Measurements from ENCODE around the gene RPIA. TPM values are rescaled to one million over a fixed set of nuclear protein-coding genes. Genes with fewer than 3 reads are reported as not detected.

The RPIA gene
- total and polyA plus RNA-seq, 10 donors: 11.3 to 43.2 (median 25.2) TPM

DNA sequence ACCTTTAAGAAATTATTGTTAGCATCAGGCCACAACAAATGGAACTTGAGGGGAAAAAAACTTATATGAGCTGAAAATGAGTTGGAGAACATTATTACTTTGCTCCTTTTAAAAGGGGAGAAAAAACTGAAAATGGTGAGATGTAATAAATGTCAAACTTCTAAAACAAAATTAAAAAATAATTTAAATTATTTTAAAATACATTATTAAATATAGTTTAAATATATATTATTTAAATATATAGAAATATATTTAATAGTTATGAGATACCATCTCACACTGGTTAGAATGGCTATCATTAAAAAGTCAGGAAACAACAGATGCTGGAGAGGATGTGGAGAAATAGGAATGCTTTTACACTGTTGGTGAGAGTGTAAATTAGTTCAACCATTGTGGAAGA is 28.9 kb downstream of the RPIA start:
- no peak for DNase-seq
- Histone ChIP-seq H3K27ac (no peak overlapping the region), H3K4me1 (no peaks in the 10 kb centered on the region), H3K36me3 (peaks cover 0 to 8% (median 0%) of the 10 kb centered on the region in 6 donors), H3K4me3 (no peak overlapping the region), H3K27me3 (replicated peaks in 1 of 7) (no peaks in the 10 kb centered on the region), H3K9me3 (peaks cover 0 to 14% (median 8%) of the 10 kb centered on the region in 8 donors)
- TF ChIP-seq CTCF (IDR thresholded peaks at IDR 0.05 in 8 of 11, conservative IDR thresholded peaks at IDR 0.05 in 3 of 11) (no peak), POLR2A (IDR thresholded peaks at IDR 0.05) (no peak), POLR2AphosphoS5 (IDR thresholded peaks at IDR 0.05) (no peak)
- intact Hi-C loops (cut with DNase I; ENCODE audit: low total_unique reads): no loop called here

DNA sequence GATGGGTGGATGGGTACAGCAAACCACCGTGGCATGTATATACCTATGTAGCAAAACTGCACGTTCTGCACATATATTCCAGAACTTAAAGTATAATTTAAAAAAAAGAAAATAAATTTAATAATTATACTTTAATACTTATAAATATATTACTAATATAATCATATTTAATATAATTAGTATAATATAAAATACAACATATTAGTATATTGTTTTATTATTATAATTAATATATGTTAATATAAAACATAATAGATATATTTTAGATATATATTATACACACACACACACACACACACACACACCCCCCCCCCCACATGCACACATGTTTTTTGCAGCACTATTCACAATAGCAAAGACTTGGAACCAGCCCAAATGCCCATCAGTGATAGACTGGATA is 29.8 kb downstream of the RPIA start:
- Histone ChIP-seq H3K36me3 (peaks cover 0 to 10% (median 0%) of the 10 kb centered on the region in 6 donors), H3K4me1 (no peaks in the 10 kb centered on the region), H3K4me3 (no peak overlapping the region), H3K27ac (no peak overlapping the region), H3K9me3 (peaks cover 0 to 14% (median 8%) of the 10 kb centered on the region in 8 donors), H3K27me3 (replicated peaks in 1 of 7) (no peaks in the 10 kb centered on the region)
- no peak for DNase-seq
- no peak for TF ChIP-seq POLR2A (IDR thresholded peaks at IDR 0.05)
- TF ChIP-seq POLR2AphosphoS5 (IDR thresholded peaks at IDR 0.05): no peak
- no peak for TF ChIP-seq CTCF (IDR thresholded peaks at IDR 0.05 in 8 of 11, conservative IDR thresholded peaks at IDR 0.05 in 3 of 11)
- intact Hi-C loops (cut with DNase I; ENCODE audit: low total_unique reads): no loop called here
- WGBS, 5 donors: 96 to 100% (median 99%) methylated on average over 2 of the region's 2 CpGs

DNA sequence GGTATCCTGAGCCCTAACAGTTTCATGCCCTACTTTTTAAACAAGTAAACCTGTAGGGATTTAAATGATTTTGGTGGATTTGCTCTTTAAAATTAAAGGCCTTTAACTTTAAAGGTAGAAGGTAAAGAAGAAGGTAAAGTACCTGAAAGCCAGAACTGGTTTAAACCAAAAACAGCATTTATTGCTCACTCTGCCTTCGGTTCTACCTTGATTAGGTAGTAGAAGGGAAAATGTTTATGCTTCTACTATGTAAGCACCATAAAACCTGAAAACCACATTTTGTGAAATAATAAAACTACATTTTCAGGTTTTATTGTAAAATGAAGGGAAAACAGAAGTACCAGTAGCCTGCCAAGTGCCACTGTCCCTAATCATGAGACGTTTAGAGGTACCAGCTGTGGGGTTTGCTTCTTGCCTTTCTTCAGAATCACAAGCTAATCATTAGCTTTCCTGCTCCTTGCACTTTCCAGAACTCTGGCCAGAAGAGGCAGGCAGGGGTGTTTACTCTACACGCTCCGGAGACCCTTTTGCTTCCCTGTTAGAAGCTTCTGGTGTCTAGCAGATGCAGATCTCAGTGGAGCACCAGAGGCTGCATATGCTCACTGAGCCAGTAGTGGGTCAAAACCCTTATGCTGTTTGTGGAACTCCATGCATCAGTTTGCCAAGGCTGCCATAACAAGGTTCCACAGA is 33.3 kb downstream of the RPIA start:
- 85 to 97% (median 94%) methylated on average over 4 of the region's 4 CpGs for WGBS, 5 donors
- Histone ChIP-seq H3K4me1 (peaks cover 0 to 7% (median 0%) of the 10 kb centered on the region in 6 donors), H3K36me3 (peaks cover 0 to 16% (median 0%) of the 10 kb centered on the region in 6 donors), H3K27me3 (replicated peaks in 1 of 7) (no peaks in the 10 kb centered on the region), H3K4me3 (no peak overlapping the region), H3K27ac (no peak overlapping the region), H3K9me3 (no peaks in the 10 kb centered on the region)
- no peak for DNase-seq
- TF ChIP-seq POLR2A (IDR thresholded peaks at IDR 0.05): no peak
- TF ChIP-seq POLR2AphosphoS5 (IDR thresholded peaks at IDR 0.05): no peak
- no peak for TF ChIP-seq CTCF (IDR thresholded peaks at IDR 0.05 in 8 of 11, conservative IDR thresholded peaks at IDR 0.05 in 3 of 11)
- intact Hi-C loops (cut with DNase I; ENCODE audit: low total_unique reads): no loop called here

DNA sequence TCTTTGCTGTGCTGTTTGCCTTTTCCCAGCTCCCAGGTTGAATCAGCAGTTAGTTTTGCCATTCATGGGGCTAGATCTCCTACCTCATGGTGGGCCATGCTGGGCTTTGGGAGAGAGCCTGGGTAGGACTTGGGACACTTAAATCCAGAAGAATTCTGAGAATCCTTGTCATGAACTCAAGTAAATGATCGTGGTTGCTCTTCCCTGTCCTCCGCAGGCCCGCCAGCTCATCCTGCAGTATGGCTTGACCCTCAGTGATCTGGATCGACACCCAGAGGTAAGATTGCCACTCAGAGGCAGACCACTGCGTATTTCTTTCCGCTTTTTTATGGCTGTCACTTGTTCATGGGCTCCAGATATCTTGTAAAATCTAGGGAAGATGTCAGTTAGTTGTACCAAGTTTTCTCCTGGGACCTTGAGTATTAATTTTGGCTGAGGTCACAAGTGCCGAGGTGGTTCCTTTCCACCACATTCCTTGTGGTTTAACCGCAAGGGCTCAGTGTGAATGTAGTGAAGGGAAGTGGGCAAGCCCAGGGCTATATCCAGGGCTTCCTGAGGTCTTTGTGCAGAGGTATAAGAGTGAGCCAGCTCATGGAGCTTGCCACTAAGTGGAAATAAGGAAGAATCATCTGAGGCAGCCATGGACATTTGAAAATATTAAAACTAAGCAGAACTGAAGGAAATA is 37.7 kb downstream of the RPIA start:
- no peak for TF ChIP-seq CTCF (IDR thresholded peaks at IDR 0.05 in 8 of 11, conservative IDR thresholded peaks at IDR 0.05 in 3 of 11)
- Histone ChIP-seq H3K9me3 (no peaks in the 10 kb centered on the region), H3K27ac (no peak overlapping the region), H3K36me3 (peaks cover 0 to 27% (median 0%) of the 10 kb centered on the region in 6 donors), H3K4me3 (no peak overlapping the region), H3K27me3 (replicated peaks in 1 of 7) (no peaks in the 10 kb centered on the region), H3K4me1 (peaks cover 0 to 7% (median 0%) of the 10 kb centered on the region in 6 donors)
- DNase-seq: no peak
- 65 to 82% (median 68%) methylated on average over 8 of the region's 8 CpGs for WGBS, 5 donors
- intact Hi-C loops (cut with DNase I; ENCODE audit: low total_unique reads): no loop called here
